ENCODE data around the gene ATP1A3. TPM values are rescaled to one million over a fixed set of nuclear protein-coding genes. Genes with fewer than 3 reads are reported as not detected.
"Not testable (repeated sequence)": the region's sequence is repeated elsewhere in the genome, so short reads cannot be mapped to it uniquely, and the experiment has no call there.

ATP1A3 gene
- total RNA-seq, 4 donors from 2014 or later, result 0.13 TPM; not detected in 3

- DNase-seq, result no peak
- Histone ChIP-seq H3K4me1 (peaks cover 10 to 11% of the 10 kb centered on the region in 2 donors), H3K4me3 (replicated peaks in 1 of 3) (no peak overlapping the region), H3K27ac (no peak overlapping the region), H3K36me3 (no peaks in the 10 kb centered on the region), H3K27me3 (no peaks in the 10 kb centered on the region), H3K9me3 (no peaks in the 10 kb centered on the region)
- TF ChIP-seq, protein P1, sequence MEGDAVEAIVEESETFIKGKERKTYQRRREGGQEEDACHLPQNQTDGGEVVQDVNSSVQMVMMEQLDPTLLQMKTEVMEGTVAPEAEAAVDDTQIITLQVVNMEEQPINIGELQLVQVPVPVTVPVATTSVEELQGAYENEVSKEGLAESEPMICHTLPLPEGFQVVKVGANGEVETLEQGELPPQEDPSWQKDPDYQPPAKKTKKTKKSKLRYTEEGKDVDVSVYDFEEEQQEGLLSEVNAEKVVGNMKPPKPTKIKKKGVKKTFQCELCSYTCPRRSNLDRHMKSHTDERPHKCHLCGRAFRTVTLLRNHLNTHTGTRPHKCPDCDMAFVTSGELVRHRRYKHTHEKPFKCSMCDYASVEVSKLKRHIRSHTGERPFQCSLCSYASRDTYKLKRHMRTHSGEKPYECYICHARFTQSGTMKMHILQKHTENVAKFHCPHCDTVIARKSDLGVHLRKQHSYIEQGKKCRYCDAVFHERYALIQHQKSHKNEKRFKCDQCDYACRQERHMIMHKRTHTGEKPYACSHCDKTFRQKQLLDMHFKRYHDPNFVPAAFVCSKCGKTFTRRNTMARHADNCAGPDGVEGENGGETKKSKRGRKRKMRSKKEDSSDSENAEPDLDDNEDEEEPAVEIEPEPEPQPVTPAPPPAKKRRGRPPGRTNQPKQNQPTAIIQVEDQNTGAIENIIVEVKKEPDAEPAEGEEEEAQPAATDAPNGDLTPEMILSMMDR (IDR thresholded peaks at IDR 0.05), result no peak
- TF ChIP-seq POLR2A (IDR thresholded peaks at IDR 0.05), result no peak
- WGBS, 2 donors, result 83 to 89% methylated on average over 5 of the region's 5 CpGs
- intact Hi-C loops (cut with DNase I), result no loop called here
These were observed 28.6 kb upstream of the ATP1A3 start for GRCh38 chr19:42022616-42023015.

DNA sequence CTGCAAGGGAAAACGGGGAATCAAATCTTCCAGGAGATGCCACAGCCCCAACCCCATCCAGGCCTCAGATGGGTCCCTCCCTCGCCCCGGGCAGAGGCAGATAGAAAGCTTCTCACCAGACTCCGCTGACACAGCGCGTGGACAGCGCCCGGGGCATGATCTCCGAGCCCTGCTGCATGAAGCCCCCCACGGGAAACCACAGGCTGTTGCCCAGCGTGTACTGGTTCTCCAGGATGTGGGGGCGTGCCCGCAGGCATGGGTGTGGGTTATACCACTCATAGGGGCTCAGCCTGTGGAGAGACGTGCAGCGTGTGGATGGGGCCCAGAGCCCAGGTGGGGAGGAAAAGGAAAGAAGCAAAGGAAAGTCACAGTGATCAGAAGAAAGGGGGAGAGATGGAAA, 27.2 kb upstream of the ATP1A3 start:
- Histone ChIP-seq H3K27me3 (no peaks in the 10 kb centered on the region), H3K9me3 (no peaks in the 10 kb centered on the region), H3K4me3 (replicated peaks in 1 of 3) (no peak overlapping the region), H3K4me1 (peaks cover 10 to 11% of the 10 kb centered on the region in 2 donors), H3K36me3 (no peaks in the 10 kb centered on the region), H3K27ac (no peak overlapping the region)
- TF ChIP-seq POLR2A (IDR thresholded peaks at IDR 0.05), result no peak
- TF ChIP-seq, protein P1 (IDR thresholded peaks at IDR 0.05), result no peak
- DNase-seq, result no peak
- intact Hi-C loops (cut with DNase I), result no loop called here
- 84 to 85% methylated on average over 12 to 15 of the region's 15 CpGs for WGBS, 2 donors

DNA sequence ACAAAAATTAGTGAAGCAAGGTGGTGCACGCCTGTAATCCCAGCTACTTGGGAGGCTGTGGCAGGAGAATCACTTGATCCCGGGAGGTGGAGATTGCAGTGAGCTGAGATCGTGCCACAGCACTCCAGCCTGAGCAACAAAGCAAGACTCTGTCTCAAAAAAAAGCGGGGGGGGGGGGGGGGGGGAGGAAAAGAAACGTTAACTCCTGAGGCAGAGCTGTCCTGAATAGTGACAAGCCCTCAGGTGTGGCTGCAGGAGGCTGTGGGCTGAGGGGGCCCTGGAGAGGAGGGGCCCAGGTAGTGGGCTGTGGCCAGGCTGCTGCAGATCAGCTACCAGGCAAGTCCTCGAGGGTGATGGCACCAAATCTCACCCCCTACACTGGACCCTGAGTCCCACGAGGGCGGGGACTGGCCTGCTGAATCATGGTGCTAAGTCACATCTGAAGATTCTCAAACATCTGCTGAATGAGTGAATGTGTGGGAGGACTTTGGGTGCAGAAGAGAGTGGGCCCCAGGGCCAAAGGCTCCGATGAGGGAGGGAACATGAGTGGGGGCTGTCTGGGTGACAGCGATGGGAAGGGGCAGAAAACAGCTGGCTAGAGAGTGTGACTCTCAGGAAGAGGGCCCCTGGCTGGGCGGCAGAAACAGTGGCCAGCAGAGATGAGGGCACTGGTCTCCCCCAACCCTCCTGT, 24.6 kb upstream of the ATP1A3 start:
- no peaks in the 10 kb centered on the region for H3K9me3 ChIP-seq
- no peaks in the 10 kb centered on the region for H3K4me1 ChIP-seq
- intact Hi-C loops (cut with DNase I), result no loop called here
- no peaks in the 10 kb centered on the region for H3K27me3 ChIP-seq
- WGBS, 2 donors, result 81 to 82% methylated on average over 10 of the region's 11 CpGs
- TF ChIP-seq, protein P1 (IDR thresholded peaks at IDR 0.05), result no peak
- TF ChIP-seq POLR2A (IDR thresholded peaks at IDR 0.05), result no peak
- H3K4me3 ChIP-seq (replicated peaks in 1 of 3), result no peak overlapping the region
- DNase-seq, result no peak
- H3K27ac ChIP-seq, result no peak overlapping the region
- H3K36me3 ChIP-seq, result no peaks in the 10 kb centered on the region

GRCh38 chr19:42017040-42017439, 23.0 kb upstream of the ATP1A3 start:
- Histone ChIP-seq H3K36me3 (no peaks in the 10 kb centered on the region), H3K27me3 (no peaks in the 10 kb centered on the region), H3K4me1 (no peaks in the 10 kb centered on the region), H3K27ac (no peak overlapping the region), H3K9me3 (no peaks in the 10 kb centered on the region), H3K4me3 (replicated peaks in 1 of 3) (no peak overlapping the region)
- DNase-seq, result no peak
- intact Hi-C loops (cut with DNase I), result no loop called here
- WGBS, 2 donors, result 86 to 88% methylated on average over 8 of the region's 8 CpGs
- TF ChIP-seq, protein P1 (IDR thresholded peaks at IDR 0.05), result no peak
- TF ChIP-seq POLR2A (IDR thresholded peaks at IDR 0.05), result no peak

DNA sequence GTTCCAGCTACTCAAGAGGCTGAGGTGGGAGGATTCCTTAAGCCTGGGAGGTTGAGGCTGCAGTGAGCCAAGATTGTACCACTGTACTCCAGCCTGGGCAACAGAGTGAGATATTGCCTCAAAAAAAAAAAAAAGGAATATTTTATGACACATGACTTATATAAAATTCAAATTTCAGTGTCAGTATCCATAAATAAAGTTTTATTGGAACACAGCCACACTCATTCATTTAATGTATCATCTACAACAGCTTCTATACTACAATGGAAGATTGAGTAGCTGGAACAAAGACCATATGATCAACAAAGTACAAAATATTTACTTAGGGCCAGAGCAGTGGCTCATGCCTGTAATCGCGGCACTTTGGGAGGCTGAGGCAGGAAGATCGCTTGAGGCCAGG, 18.7 kb upstream of the ATP1A3 start:
- intact Hi-C loops (cut with DNase I), result not testable (repeated sequence)

More for the DNA sequence above, 18.7 kb upstream of the ATP1A3 start:
- not testable (repeated sequence) for DNase-seq; H3K4me1 ChIP-seq; H3K9me3 ChIP-seq; H3K27me3 ChIP-seq; H3K4me3 ChIP-seq (replicated peaks in 1 of 3); H3K36me3 ChIP-seq; H3K27ac ChIP-seq
- WGBS, 2 donors, result 96 to 99% methylated on average over 3 of the region's 3 CpGs

Data from thyroid gland (tissue), 4 donors.